Hepatocyte (in vitro differentiated cells): Measurements from ENCODE around the gene OBSL1. TPM values are rescaled to one million over a fixed set of nuclear protein-coding genes. Genes with fewer than 3 reads are reported as not detected.

Experiments used
- DNase-seq: peaks from one replicate; pipeline ENCODE4 v3.0.0-alpha.2; 2016; ENCODE audit warnings: low spot score
- H2AFZ ChIP-seq: fragments of 200-600 bp; sonication (generic); 2 replicates; pipeline ENCODE4 v1.6.0; 2016; ENCODE audit warnings: antibody characterized with exemption, mild to moderate bottlenecking
- H3K27ac ChIP-seq: fragments of 200-600 bp; sonication (generic); 2 replicates; pipeline ENCODE4 v1.5.1; 2016; ENCODE audit warnings: mild to moderate bottlenecking
- H3K27me3 ChIP-seq: fragments of 200-600 bp; sonication (generic); 2 replicates; pipeline ENCODE4 v1.6.1; 2016
- H3K36me3 ChIP-seq: fragments of 200-600 bp; sonication (generic); replicated peaks from 2 replicates; pipeline ENCODE4 v1.5.1; 2016; ENCODE audit warnings: low read depth; ENCODE audit not compliant: insufficient read depth
- H3K4me1 ChIP-seq: fragments of 200-600 bp; sonication (generic); 2 replicates; pipeline ENCODE4 v1.5.1; 2016; ENCODE audit warnings: mild to moderate bottlenecking, moderate library complexity; ENCODE audit not compliant: insufficient read depth
- H3K4me2 ChIP-seq: fragments of 200-600 bp; sonication (generic); 2 replicates; pipeline ENCODE4 v1.6.0; 2016
- H3K4me3 ChIP-seq: fragments of 200-600 bp; sonication (generic); 2 replicates; pipeline ENCODE4 v1.5.1; 2016; ENCODE audit warnings: mild to moderate bottlenecking
- H3K79me2 ChIP-seq: fragments of 200-600 bp; sonication (generic); 2 replicates; pipeline ENCODE4 v1.6.0; 2017; ENCODE audit warnings: mild to moderate bottlenecking
- H3K9me2 ChIP-seq: fragments of 200-600 bp; sonication (generic); replicated peaks from 2 replicates; pipeline ENCODE4 v1.6.0; 2017; ENCODE audit warnings: mild to moderate bottlenecking; ENCODE audit not compliant: insufficient read depth
- H3K9me3 ChIP-seq: fragments of 200-600 bp; sonication (generic); 2 replicates; pipeline ENCODE4 v1.5.1; 2016; ENCODE audit warnings: low read depth, mild to moderate bottlenecking
- H4K20me1 ChIP-seq: fragments of 200-600 bp; sonication (generic); 2 replicates; pipeline ENCODE4 v1.6.0; 2016; ENCODE audit warnings: mild to moderate bottlenecking; ENCODE audit not compliant: insufficient read depth, poor library complexity, severe bottlenecking
- CTCF ChIP-seq: fragments of 200-600 bp; sonication (generic); IDR thresholded peaks from 2 replicates; pipeline ENCODE4 v1.5.1; 2016; ENCODE audit warnings: antibody characterized with exemption, mild to moderate bottlenecking; ENCODE audit not compliant: poor library complexity
- EZH2 ChIP-seq: fragments of 200-600 bp; sonication (generic); IDR thresholded peaks from 2 replicates; pipeline ENCODE4 v1.6.1; 2016; ENCODE audit warnings: antibody characterized with exemption, mild to moderate bottlenecking, borderline replicate concordance
- EZH2phosphoT487 ChIP-seq: fragments of 200-600 bp; sonication (generic); IDR thresholded peaks from one replicate; pipeline ENCODE4 v1.6.1; 2018; ENCODE audit warnings: antibody characterized with exemption, mild to moderate bottlenecking, low read depth, moderate library complexity; ENCODE audit not compliant: unreplicated experiment, severe bottlenecking
- WGBS: methylation state at CpG from one replicate; pipeline ENCODE4 v1.1.6; 2016; ENCODE audit warnings: low lambda C conversion rate; ENCODE audit errors: missing lambda C conversion rate; 5-methylcytosine and 5-hydroxymethylcytosine counted together
- polyA plus RNA-seq: library from polyadenylated mRNA; unstranded; fragments of >200 nt; fragmentation: Nextera tagmentation; extraction: Ambion mirVana; gene quantifications from 2 replicates; pipeline ENCODE4 v1.2.1, GENCODE V29; 2016
- total RNA-seq: library from RNA; depleted of rRNA; stranded (reverse); fragments of >200 nt; gene quantifications from 2 replicates; pipeline ENCODE4 v1.2.3, GENCODE V29; 2014

Gene OBSL1
- total and polyA plus RNA-seq, 2 experiments from 2014 or later: 61.0 to 84.6 TPM

GRCh38 chr2:219562049-219563020 is 9.0 kb downstream of the OBSL1 start:
- Histone ChIP-seq H3K4me2 (no peak overlapping the region), H3K36me3 (no peaks in the 10 kb centered on the region), H3K4me3 (no peak overlapping the region), H2AFZ (no peak overlapping the region), H4K20me1 (no peaks in the 10 kb centered on the region), H3K9me2 (no peaks in the 10 kb centered on the region), H3K9me3 (no peaks in the 10 kb centered on the region), H3K27me3 (no peaks in the 10 kb centered on the region), H3K79me2 (no peaks in the 10 kb centered on the region), H3K27ac (no peak overlapping the region), H3K4me1 (no peaks in the 10 kb centered on the region)
- TF ChIP-seq CTCF: no peak
- TF ChIP-seq EZH2phosphoT487: no peak
- TF ChIP-seq EZH2: no peak
- no peak for DNase-seq
- WGBS: 83% methylated on average over 35 of the region's 35 CpGs

- no peak overlapping the region for H3K4me2 ChIP-seq
- no peak overlapping the region for H2AFZ ChIP-seq
- H4K20me1 ChIP-seq: no peaks in the 10 kb centered on the region
- no peaks in the 10 kb centered on the region for H3K4me1 ChIP-seq
- no peak overlapping the region for H3K27ac ChIP-seq
- H3K79me2 ChIP-seq: no peaks in the 10 kb centered on the region
- DNase-seq: no peak
- no peaks in the 10 kb centered on the region for H3K36me3 ChIP-seq
- H3K27me3 ChIP-seq: no peaks in the 10 kb centered on the region
- no peaks in the 10 kb centered on the region for H3K9me3 ChIP-seq
- WGBS: 76% methylated on average over 24 of the region's 24 CpGs
- no peaks in the 10 kb centered on the region for H3K9me2 ChIP-seq
- H3K4me3 ChIP-seq: no peak overlapping the region
- TF ChIP-seq EZH2phosphoT487 (no peak), CTCF (no peak), EZH2 (no peak)
Measured at GRCh38 chr2:219561179-219562048, 9.9 kb downstream of the OBSL1 start.

- no peaks in the 10 kb centered on the region for H3K79me2 ChIP-seq
- H3K4me1 ChIP-seq: no peaks in the 10 kb centered on the region
- no peak for DNase-seq
- no peaks in the 10 kb centered on the region for H3K9me2 ChIP-seq
- no peaks in the 10 kb centered on the region for H3K9me3 ChIP-seq
- no peaks in the 10 kb centered on the region for H3K27me3 ChIP-seq
- WGBS: 87% methylated on average over 3 of the region's 3 CpGs
- H3K36me3 ChIP-seq: no peaks in the 10 kb centered on the region
- H3K4me2 ChIP-seq: no peak overlapping the region
- TF ChIP-seq CTCF (no peak), EZH2phosphoT487 (no peak), EZH2 (no peak)
- no peak overlapping the region for H2AFZ ChIP-seq
- H3K27ac ChIP-seq: no peak overlapping the region
- H4K20me1 ChIP-seq: no peaks in the 10 kb centered on the region
- no peak overlapping the region for H3K4me3 ChIP-seq
Measured at GRCh38 chr2:219560893-219561178, 10.5 kb downstream of the OBSL1 start.
